ENCODE measurements around the gene PIK3R3.

PIK3R3 gene

DNA sequence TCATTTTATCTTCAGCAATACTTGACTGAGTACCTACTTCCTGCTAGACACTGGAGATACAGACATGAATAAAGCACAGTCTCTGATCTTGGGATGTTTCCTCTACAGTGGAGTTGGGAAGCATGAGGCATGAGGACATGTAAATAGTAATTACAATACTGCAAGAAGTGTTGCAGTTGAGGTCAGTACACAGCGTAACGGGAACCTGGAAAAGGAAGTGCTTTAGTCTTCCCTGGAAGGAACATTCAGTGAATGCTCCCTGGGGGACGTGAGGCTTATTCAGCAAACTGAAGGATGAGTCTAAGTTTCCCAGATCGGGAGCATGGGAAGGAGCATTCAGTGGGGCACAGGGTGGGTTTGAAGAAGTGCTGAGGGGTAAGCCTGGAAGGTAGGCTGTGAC is 112.4 kb downstream of the PIK3R3 start:
- no peak for DNase-seq

DNA sequence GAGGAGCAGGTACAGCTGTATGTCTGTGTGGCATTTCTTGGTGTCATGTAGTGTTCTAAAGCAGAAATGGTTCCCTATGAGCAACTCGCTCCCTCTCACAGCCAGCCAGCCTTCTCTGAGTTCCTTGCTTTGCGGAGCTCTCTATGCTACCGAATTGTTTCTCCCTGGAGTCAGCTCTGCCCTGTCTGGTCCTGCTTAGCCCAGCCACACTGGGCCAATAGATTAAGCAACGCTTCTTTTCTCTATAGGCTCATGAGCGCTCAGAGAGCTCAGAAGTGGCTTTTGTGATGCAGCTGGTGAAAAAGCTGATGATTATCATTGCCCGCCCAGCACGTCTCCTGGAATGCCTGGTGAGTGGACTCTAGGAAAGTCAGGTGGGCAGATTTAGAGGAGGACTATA is 113.1 kb downstream of the PIK3R3 start:
- no peak for DNase-seq

DNA sequence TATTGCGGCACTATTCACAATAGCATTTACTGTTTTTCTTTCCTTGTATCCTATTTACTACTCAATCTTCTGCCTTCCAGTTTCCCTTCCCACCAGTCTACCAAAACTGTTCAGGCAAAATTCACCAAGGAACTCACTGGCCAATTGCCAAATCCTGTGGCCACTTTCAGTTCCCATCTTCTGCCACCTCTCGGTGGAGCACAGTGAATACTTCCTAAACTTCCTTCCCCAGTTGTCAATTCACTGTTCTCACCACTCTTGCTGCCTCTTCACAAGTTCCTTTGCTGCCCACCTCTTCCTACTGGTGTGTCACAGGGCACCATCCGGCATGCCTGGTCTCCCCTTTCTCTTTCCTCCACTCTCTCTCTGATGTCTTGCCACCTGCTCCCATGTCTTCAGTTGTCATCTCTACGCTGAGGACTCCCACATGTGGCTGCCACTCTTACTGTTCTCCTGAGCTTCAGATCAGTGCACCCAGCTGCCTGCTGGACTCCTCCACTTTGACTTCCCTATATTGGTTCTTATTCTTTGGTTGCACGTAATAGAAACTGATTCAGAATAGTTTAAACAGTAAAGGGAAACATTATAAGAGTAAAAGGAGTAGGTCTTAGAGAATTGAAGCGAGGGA is 114.4 kb downstream of the PIK3R3 start:
- DNase-seq = no peak

DNA sequence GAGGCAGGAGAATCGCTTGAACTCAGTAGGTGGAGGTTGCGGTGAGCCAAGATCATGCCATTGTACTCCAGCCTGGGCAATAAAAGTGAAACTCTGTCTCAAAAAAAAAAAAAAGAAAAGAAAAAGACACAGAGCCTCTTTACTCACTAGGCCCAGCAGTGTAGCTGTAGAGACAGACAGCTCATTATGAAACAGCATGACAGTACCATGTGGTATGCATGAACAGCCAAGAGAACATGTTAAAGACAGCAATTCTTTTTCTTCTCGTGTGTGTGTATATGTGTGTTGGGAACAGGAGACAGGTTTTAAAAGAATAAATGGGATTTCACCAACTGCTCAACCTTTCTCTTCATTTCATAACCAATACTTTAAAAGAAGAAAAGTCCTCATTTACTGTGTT is 118.8 kb downstream of the PIK3R3 start:
- no peak for DNase-seq

DNA sequence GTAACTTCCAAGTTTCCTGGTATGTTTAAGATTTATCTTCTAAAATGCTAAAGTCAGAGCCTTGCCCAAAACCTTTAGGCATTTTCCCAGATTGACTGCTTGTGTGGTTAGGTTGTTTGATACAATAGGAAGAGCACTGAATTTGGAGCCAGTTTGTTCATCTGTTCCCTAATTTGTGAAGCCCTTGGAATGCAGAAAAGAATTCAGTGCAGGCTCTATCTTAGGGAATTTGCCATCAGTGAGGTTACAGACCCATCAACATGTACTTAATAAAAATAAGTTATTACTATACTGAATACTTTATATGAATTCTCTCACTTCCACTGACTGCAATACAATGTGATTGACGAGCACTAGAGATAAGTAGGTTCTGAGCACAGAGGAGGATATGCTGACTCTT is 120.2 kb downstream of the PIK3R3 start:
- no peak for DNase-seq

DNA sequence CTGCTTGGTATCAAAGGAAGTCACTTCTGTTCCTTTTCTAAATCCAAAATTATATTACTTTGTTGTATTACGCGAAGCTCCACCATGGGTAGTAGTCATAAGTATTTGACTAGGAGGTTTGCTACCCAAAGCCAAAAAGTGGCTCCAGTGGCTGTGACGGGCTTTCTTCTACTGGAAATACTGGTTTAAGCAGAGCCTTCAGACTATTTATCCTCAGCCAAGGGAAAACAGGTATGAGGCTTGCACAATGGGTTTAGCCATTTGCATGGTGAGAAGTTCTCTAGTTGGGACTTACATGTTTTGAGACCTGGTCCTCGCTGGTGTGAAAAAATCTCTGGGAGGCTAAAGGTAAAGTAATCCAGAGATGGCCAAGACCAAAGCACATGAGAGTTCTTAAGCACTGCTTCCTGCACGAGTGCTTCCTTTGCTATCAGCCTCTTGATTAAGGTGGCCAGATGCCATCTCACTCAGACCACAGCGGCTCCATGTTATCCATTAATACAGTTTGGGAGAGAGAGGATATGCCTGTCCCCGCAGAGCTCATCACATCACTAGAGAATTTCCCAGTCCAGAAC is 121.2 kb downstream of the PIK3R3 start:
- DNase-seq = no peak

DNA sequence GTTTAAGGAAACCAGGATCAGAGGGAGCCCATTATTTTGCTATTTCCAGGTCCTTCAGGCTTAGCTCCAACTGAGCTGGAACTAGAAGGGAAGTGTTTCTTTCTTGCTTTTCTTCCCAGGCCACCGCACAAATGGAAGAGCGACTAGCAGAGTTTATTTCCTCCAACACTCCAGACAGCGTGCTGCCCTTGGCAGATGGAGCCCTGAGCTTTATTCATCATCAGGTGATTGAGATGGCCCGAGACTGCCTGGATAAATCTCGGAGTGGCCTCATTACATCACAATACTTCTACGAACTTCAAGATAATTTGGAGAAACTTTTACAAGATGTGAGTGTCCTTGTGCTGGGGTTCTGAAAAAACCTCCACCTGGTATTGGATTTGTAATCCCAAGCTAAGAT is 121.8 kb downstream of the PIK3R3 start:
- DNase-seq = no peak

DNA sequence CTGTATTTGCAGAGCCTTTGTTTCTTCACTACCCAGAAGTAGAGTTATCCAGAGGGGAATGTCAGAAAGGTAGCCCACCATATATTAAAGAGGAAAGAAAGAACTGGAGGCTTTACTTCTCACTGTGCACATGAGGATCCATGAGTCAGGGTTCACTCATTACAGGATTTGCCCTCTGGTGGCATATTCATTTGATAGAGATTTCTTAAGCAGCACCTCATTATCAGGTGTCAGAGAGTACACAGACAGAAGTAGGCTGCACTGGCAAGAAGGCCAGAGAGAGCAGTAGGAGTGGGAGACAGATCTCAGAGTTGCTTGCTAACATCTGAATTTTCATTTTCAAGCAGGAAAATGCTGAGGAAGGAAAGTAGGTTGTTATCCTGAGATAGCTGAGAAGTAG is 123.8 kb downstream of the PIK3R3 start:
- no peak for DNase-seq

DNA sequence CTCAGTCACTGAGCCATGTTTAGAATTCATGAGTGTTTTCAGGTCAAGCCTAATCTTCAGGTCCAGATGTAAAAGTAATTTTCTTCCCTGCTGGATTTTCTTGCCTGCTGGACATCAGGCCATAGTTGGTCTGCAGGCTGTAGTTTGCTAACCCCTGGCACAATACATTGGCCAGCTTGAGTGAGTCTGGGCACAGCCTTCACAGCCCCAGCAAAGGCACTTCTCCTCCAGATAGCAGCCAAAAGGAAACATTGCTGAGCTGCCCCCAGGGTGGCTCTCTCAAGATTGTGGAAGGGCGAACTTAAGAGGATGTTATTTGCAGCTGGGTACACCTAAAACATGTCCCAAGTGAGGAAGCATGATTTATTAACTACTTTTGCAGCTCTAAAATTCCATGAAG is 126.8 kb downstream of the PIK3R3 start:
- no peak for DNase-seq

DNA sequence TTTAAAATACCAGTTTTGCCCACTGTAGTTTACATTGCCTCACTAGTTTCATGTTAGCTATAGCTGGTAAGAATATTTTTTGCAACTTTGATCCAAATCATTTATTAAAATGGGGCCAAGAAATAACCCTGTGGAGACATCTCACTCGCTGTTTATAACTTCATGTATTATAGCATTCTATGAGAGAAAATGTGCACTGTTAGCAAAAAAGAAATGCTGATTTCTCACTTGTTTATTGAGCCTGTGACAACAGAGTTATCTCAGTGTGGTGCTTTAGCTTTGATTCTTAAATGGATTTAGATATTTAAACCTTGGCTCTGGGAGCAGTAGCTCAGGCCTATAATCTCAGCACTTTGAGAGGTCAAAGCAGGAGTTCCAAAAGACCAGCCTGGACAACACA is 127.9 kb downstream of the PIK3R3 start:
- no peak for DNase-seq

DNA sequence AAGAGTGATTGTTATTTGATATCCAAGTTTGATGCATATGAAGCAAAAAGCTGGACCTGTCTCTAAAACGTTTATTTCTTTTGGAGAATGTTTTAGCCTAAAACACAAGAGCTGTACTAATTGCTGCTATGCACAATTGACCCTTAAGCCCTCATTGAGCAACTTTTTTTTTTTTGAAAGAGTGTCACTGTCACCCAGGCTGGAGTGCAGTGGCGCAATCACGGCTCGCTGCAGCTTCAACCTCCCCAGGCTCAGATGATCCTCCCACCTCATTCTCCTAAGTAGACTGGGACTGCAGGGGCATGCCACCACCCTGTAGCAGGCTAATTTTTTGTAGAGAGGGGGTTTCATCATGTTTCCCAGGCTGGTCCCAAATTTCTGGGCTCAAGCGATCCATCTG is 129.1 kb downstream of the PIK3R3 start:
- no peak for DNase-seq

DNA sequence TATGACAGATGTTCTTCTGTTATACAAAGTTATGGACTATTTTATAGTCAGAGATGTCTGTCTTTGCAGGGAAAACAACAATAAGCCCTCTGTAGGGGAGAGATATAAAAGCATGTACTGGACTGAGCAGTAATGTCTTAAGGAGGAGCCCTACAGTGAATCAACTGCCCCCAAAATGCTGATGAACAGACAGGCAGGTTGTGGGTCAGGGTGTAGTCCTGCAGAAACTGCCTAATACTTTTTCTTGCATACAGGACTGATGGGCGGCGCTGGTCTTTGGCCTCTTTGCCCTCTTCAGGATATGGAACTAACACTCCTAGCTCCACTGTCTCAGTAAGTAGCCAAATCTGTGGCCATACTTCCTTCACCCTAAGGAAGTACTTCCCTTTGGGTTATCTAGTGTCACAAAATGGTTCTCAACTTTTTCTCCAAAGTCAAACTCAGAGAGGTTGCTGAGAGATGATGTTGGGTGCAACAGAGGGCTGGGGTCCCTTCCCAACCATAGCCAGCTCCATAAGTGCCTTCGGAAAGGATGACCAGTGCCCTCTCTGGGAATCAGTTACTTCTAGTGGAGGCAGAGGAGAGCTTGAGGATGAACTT is 129.8 kb downstream of the PIK3R3 start:
- DNase-seq = no peak

DNA sequence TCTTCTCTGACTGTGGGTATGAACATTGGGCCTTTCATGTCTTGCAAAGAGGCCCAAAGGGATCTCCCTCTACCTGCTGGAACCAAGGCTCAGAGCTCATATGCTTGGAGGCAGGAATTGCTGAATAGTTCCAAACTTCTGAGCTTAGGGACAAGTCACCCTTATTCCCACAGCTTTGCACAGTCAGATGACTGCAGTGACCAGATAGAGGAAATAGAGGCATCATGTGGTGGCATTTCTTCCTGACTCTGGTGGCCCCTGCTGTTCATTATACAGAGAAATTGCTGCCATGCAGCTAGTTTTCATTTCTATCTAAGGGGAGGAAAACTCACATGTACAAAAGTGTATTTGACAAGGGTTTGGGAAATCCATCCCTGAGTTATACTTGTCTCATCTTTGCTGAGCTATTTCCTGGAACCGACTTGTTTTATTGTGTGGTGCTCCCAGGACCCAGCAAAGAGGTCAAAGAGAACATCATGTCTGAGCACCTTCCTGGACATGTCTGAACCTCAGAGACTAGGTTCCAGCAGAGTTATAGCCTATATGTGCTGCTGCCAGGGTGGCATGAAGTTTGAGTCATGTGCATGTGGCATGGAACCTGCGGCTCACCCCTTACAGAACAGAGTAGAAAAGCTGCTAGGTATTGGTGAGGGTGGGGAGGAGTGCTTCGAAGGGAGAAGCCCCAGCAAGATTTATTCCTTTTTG is 131.2 kb downstream of the PIK3R3 start:
- DNase-seq = no peak

DNA sequence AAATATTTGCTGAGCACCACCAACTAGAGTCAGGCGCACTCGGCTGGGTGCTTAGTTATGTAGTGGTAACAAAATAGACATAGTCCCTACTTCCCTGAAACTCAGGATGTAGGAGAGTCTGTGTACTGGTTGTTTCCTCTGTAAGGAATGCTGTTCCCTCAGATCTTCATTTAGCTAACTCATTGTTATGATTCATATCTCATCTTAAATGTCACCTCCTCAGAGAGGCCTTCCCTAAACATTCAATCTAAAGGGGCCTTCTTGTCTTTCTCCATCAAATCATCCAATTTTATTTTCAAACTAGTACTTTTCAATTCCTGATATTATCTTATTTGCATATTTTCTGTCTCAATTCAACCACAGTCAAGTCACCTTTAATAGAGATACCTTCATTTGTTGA is 132.9 kb downstream of the PIK3R3 start:
- DNase-seq = no peak

DNA sequence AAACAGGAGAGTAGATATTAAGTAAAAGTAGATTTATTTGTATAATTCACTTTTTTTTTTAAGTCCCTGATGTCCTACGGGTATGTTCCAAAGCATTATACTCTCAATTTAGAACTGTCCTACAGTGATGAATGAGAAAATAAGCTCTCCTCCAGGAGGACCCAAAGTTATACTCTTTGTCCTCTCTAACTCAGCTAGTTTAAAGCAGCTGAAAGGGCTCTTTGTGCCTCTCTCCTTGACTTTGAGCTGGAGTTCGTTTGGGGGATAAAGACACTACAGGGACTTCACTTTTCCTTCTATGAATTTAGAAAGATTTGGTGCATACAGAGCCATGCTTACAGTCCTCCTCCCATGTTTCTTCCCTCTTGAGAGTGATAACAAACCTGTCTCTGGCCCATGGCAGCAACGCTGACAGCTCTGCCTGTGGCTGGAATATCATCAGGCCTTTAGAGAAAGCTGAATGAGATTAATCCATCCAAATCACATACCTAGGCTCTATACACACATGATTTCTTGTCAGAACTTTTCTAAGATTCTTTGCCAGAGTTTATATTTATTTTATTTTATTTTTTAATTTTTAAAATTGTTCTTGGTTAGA is 134.3 kb downstream of the PIK3R3 start:
- no peak for DNase-seq

DNA sequence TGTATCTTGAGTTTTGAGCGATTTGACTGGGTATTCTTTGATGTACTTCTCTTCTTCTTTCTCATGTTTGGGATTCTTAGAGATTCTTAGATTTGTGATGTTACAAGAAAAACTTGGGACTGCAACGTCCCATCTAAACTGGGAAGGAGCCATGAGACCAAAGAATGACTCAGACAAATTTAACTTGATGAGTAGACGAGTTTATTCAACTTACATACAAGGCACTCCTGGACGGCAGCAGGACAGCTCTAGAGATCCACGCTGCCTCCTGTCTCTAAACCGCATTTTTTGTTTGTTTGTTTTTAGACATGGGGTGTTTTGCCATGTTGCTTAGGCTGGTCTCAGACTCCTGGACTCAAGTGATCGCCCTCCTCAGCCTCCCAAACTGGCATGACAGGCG is 137.1 kb downstream of the PIK3R3 start:
- DNase-seq = no peak

DNA sequence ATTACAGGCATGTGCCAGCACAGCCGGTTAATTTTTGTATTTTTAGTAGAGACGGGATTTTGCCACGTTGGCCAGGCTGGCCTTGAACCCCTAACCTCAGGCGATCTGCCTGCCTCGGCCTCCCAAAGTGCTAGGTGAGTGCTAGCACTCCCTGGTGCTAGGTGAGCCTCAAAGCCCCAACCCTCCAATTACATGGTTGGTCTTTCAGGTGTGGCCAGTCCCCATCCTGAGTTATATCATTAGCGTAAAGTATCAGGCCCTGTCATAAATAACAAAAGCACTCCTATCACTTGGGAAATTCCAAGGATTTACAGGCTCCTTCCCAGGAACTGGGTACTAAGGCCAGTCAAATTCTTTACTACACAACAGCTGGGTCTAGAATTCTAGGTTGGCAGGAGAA is 138.0 kb downstream of the PIK3R3 start:
- DNase-seq = no peak
